Measurements from ENCODE around the gene SNRK.

DNA sequence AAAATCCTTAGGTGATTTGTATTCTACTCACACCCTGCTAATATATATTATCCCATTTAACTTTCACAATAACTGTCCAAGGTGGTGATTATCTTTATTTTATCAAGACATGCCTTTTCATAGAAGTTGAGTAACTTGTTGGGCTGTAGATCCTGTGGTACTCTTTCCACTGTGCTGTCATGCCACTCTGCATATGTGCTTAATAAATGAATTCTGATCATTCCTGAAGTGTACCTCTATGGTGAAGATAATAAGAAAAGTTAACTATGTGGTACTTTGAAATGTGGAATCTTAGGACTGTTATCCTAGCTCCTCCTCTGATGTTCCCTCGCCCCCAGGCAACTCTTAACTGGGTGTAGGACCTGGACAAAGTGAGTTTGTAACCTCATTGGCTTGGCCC, 5.2 kb downstream of the SNRK start:
- no peak for TF ChIP-seq EZH2 (IDR thresholded peaks at IDR 0.05; ENCODE audit: borderline replicate concordance, low read depth, low read length, severe bottlenecking)
- TF ChIP-seq, protein P1, sequence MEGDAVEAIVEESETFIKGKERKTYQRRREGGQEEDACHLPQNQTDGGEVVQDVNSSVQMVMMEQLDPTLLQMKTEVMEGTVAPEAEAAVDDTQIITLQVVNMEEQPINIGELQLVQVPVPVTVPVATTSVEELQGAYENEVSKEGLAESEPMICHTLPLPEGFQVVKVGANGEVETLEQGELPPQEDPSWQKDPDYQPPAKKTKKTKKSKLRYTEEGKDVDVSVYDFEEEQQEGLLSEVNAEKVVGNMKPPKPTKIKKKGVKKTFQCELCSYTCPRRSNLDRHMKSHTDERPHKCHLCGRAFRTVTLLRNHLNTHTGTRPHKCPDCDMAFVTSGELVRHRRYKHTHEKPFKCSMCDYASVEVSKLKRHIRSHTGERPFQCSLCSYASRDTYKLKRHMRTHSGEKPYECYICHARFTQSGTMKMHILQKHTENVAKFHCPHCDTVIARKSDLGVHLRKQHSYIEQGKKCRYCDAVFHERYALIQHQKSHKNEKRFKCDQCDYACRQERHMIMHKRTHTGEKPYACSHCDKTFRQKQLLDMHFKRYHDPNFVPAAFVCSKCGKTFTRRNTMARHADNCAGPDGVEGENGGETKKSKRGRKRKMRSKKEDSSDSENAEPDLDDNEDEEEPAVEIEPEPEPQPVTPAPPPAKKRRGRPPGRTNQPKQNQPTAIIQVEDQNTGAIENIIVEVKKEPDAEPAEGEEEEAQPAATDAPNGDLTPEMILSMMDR (IDR thresholded peaks at IDR 0.05; ENCODE audit: borderline replicate concordance, extremely low read depth, low read length, poor library complexity, severe bottlenecking): no peak

Data from DND-41 (cell line).